ENCODE data around the gene TNFAIP8. TPM values are rescaled to one million over a fixed set of nuclear protein-coding genes. Genes with fewer than 3 reads are reported as not detected.
A peak's percentile ranks its signal among the peaks of the same experiment; 100 is the strongest.

Gene TNFAIP8
- total and polyA plus RNA-seq, 10 of the 15 experiments (the other 5 are each of a cell fraction or from before 2014, with no cell fraction given): 124 to 324 (median 177) TPM

DNA sequence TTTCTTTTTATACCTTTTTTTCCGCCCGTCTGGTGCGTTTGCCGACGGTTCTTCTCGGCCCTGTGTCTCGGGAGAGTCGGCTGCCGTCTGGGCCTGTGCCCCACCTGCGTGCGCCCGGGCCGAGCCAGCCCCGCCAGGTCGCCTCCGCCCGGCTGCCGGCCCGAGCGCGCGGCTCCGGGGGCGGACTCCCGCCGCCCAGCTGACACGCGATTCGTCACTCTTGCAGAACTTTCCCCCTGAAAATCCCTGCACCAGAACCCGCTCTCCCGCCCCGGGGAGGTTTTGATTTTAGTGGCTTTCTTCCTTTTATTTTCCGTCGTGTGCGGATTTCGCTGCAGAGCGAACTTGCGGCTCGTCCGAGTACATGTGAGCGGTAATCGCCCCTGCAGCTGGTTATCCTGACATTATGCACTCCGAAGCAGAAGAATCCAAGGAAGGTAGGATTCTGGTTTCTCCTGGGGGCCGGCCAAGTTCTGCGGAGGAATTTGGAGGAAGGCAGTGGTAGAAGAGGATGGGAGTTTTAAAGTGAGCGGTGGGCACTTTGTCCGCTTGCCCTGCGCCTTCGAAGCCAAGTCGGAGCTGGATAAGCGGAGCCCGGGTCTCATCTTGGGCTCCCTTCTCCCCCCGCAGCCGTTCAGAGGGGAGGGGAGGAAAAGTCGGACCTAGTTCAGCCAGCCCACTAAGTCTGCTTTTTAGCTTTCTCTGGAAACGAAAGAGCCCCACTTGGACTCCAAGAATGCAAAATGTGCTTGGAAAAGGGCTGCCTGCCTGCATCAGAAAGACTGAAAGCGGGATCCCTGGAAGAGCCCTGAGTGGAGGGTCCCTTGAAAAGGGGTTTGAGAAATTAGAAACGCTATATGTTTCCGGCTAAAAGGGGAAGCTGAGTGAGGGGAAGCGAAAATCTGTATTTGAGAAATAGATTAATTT, at the start of gene TNFAIP8 (continued):
- TF ChIP-seq KDM1A (IDR thresholded peaks at IDR 0.05; ENCODE audit: borderline replicate concordance) (no peak), ZBTB11 (CRISPR knock-in tag; IDR thresholded peaks at IDR 0.05) (no peak), ZNF622 (IDR thresholded peaks at IDR 0.05) (no peak), NR2C2 (IDR thresholded peaks at IDR 0.05; ENCODE audit: borderline replicate concordance, control insufficient read depth, insufficient read length, low read depth) (no peak), NKRF (conservative IDR thresholded peaks at IDR 0.05) (peak; percentile 51), MXI1 (IDR thresholded peaks at IDR 0.05; ENCODE audit: low read depth, low read length) (peak; percentile 77), CHD1 (IDR thresholded peaks at IDR 0.05; ENCODE audit: low read depth, low read length) (no peak), MTA2 (IDR thresholded peaks at IDR 0.05; ENCODE audit: low read depth) (no peak), RAD51 (IDR thresholded peaks at IDR 0.05) (no peak), GATAD2B (conservative IDR thresholded peaks at IDR 0.05; ENCODE audit: low read depth) (peak; percentile 64; the same call in 1 of the 2 replicates), MTA3 (IDR thresholded peaks at IDR 0.05; ENCODE audit: borderline replicate concordance, low read length) (peak; percentile 29; the same call in 1 of the 2 replicates)
- TF ChIP-seq, protein P1, sequence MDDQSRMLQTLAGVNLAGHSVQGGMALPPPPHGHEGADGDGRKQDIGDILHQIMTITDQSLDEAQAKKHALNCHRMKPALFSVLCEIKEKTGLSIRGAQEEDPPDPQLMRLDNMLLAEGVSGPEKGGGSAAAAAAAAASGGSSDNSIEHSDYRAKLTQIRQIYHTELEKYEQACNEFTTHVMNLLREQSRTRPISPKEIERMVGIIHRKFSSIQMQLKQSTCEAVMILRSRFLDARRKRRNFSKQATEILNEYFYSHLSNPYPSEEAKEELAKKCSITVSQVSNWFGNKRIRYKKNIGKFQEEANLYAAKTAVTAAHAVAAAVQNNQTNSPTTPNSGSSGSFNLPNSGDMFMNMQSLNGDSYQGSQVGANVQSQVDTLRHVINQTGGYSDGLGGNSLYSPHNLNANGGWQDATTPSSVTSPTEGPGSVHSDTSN (IDR thresholded peaks at IDR 0.05; ENCODE audit: insufficient replicate concordance, low read depth, low read length): peak; percentile 23
- TF ChIP-seq, protein P2, sequence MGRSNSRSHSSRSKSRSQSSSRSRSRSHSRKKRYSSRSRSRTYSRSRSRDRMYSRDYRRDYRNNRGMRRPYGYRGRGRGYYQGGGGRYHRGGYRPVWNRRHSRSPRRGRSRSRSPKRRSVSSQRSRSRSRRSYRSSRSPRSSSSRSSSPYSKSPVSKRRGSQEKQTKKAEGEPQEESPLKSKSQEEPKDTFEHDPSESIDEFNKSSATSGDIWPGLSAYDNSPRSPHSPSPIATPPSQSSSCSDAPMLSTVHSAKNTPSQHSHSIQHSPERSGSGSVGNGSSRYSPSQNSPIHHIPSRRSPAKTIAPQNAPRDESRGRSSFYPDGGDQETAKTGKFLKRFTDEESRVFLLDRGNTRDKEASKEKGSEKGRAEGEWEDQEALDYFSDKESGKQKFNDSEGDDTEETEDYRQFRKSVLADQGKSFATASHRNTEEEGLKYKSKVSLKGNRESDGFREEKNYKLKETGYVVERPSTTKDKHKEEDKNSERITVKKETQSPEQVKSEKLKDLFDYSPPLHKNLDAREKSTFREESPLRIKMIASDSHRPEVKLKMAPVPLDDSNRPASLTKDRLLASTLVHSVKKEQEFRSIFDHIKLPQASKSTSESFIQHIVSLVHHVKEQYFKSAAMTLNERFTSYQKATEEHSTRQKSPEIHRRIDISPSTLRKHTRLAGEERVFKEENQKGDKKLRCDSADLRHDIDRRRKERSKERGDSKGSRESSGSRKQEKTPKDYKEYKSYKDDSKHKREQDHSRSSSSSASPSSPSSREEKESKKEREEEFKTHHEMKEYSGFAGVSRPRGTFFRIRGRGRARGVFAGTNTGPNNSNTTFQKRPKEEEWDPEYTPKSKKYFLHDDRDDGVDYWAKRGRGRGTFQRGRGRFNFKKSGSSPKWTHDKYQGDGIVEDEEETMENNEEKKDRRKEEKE (IDR thresholded peaks at IDR 0.05): no peak
- TF ChIP-seq, protein P3, sequence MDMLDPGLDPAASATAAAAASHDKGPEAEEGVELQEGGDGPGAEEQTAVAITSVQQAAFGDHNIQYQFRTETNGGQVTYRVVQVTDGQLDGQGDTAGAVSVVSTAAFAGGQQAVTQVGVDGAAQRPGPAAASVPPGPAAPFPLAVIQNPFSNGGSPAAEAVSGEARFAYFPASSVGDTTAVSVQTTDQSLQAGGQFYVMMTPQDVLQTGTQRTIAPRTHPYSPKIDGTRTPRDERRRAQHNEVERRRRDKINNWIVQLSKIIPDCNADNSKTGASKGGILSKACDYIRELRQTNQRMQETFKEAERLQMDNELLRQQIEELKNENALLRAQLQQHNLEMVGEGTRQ (IDR thresholded peaks at IDR 0.05; ENCODE audit: borderline replicate concordance, low read depth, low read length): no peak
- TF ChIP-seq, protein P4, sequence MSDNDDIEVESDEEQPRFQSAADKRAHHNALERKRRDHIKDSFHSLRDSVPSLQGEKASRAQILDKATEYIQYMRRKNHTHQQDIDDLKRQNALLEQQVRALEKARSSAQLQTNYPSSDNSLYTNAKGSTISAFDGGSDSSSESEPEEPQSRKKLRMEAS (IDR thresholded peaks at IDR 0.05; ENCODE audit: low read depth, low read length): no peak
- TF ChIP-seq, protein P5, sequence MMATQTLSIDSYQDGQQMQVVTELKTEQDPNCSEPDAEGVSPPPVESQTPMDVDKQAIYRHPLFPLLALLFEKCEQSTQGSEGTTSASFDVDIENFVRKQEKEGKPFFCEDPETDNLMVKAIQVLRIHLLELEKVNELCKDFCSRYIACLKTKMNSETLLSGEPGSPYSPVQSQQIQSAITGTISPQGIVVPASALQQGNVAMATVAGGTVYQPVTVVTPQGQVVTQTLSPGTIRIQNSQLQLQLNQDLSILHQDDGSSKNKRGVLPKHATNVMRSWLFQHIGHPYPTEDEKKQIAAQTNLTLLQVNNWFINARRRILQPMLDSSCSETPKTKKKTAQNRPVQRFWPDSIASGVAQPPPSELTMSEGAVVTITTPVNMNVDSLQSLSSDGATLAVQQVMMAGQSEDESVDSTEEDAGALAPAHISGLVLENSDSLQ (IDR thresholded peaks at IDR 0.05): no peak

Measured in GM12878 (cell line).